Upper lobe of left lung (tissue), 6 donors: Measurements from ENCODE around the gene P2RX3. TPM values are rescaled to one million over a fixed set of nuclear protein-coding genes. Genes with fewer than 3 reads are reported as not detected.
"Not testable (repeated sequence)": the region's sequence is repeated elsewhere in the genome, so short reads cannot be mapped to it uniquely, and the experiment has no call there.

Experiments used
- ATAC-seq, 2 donors: fragments of 200-7000 bp; cut with Tn5 transposase; one replicate each; pipeline ENCODE4 v1.9.1; 2022; ENCODE audit warnings: mild to moderate bottlenecking in 2 of 2, moderate library complexity in 2 of 2; ENCODE audit not compliant: low FRiP score in 2 of 2
- DNase-seq, 2 donors: peaks; one replicate each; pipeline ENCODE4 v3.0.0-alpha.2; 2019 to 2020
- H3K27ac ChIP-seq, 4 donors: fragments of 200-600 bp; sonication (generic); one replicate each; pipeline ENCODE4 v1.5.1; 2016 to 2019
- H3K27me3 ChIP-seq, 4 donors: fragments of 200-600 bp; sonication (generic); one replicate each; pipeline ENCODE4 v1.5.1; 2017 to 2019
- H3K36me3 ChIP-seq, 4 donors: fragments of 200-600 bp; sonication (generic); one replicate each; pipeline ENCODE4 v1.5.1; 2016 to 2019
- H3K4me1 ChIP-seq, 4 donors: fragments of 200-600 bp; sonication (generic); one replicate each; pipeline ENCODE4 v1.5.1; 2018 to 2019
- H3K4me3 ChIP-seq, 4 donors: fragments of 200-600 bp; sonication (generic); one replicate each; pipeline ENCODE4 v1.5.1; 2017 to 2019; ENCODE audit warnings: mild to moderate bottlenecking in 2 of 4, moderate library complexity in 1 of 4
- H3K9me3 ChIP-seq, 4 donors: fragments of 200-600 bp; sonication (generic); one replicate each; pipeline ENCODE4 v1.5.1; 2018 to 2019
- EP300 ChIP-seq, 4 donors: sonication (generic); formaldehyde crosslinking; IDR thresholded peaks; one replicate each; pipeline ENCODE4 v1.5.1; 2017; ENCODE audit warnings: antibody characterized with exemption in 4 of 4, control low read depth in 2 of 4
- POLR2A ChIP-seq, 4 donors: fragments of 450-650 bp; IDR thresholded peaks; one replicate each; pipeline ENCODE4 v1.5.1; 2016 to 2017; ENCODE audit warnings: antibody characterized with exemption in 4 of 4, mild to moderate bottlenecking in 2 of 4
- POLR2AphosphoS5 ChIP-seq, 2 donors: sonication (generic); formaldehyde crosslinking; IDR thresholded peaks; one replicate each; pipeline ENCODE4 v1.5.1; 2017; ENCODE audit warnings: antibody characterized with exemption in 2 of 2
- WGBS, 2 donors: methylation state at CpG; one replicate each; pipeline ENCODE4 v1.1.5; 2017 to 2018; 5-methylcytosine and 5-hydroxymethylcytosine counted together
- total RNA-seq, 6 donors: library from RNA; depleted of rRNA in 4 of 6; stranded (reverse); fragments of >200 nt in 4 of 6; gene quantifications; one replicate each; pipeline versions ENCODE4 v1.1.0 to v1.2.1, GENCODE V29; 2016 to 2021
- TF ChIP-seq, protein P1 (sequence below), 6 experiments: fragments of 450-650 bp in 4 of 6; fragments of 200-600 bp in 2 of 6; sonication (generic) in 2 of 6; IDR thresholded peaks; one replicate each; pipeline ENCODE4 v1.5.1; 2016 to 2019; ENCODE audit warnings: antibody characterized with exemption in 6 of 6
- donor health status: DM: no; HTN: no; CAD: no; lungs with moderate emphysema.
- donor health status: DM: no; HTN: yes; CAD: no; lungs with severe emphysema.

Gene P2RX3
- total RNA-seq, 6 donors from 2014 or later, result not detected

DNA sequence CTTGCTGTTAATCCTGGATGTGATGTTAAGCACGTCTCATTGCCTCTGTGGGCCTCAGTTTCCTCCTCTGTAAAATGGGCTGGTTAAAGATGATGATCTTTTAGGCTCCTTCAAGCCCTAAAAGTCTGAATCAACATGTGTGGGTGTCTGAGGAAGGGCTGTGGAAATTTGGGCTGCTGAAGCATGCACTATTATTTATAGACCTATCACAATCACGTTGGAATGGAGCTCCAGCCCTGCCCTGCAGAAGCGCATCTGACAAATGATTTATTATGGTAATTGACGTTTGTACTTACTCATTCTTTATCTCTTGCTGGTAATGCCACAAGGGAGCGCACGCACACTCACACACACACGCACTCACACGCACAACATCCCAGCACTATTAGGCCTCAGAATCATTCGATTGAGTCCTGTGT lies 20.4 kb downstream of the P2RX3 start:
- Histone ChIP-seq H3K36me3 (no peaks in the 10 kb centered on the region), H3K9me3 (no peaks in the 10 kb centered on the region), H3K4me1 (peaks cover 0 to 6% (median 2%) of the 10 kb centered on the region in 4 donors), H3K4me3 (no peak overlapping the region), H3K27ac (no peak overlapping the region), H3K27me3 (no peaks in the 10 kb centered on the region)
- TF ChIP-seq, protein P1, sequence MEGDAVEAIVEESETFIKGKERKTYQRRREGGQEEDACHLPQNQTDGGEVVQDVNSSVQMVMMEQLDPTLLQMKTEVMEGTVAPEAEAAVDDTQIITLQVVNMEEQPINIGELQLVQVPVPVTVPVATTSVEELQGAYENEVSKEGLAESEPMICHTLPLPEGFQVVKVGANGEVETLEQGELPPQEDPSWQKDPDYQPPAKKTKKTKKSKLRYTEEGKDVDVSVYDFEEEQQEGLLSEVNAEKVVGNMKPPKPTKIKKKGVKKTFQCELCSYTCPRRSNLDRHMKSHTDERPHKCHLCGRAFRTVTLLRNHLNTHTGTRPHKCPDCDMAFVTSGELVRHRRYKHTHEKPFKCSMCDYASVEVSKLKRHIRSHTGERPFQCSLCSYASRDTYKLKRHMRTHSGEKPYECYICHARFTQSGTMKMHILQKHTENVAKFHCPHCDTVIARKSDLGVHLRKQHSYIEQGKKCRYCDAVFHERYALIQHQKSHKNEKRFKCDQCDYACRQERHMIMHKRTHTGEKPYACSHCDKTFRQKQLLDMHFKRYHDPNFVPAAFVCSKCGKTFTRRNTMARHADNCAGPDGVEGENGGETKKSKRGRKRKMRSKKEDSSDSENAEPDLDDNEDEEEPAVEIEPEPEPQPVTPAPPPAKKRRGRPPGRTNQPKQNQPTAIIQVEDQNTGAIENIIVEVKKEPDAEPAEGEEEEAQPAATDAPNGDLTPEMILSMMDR (IDR thresholded peaks at IDR 0.05), result no peak
- TF ChIP-seq POLR2AphosphoS5 (IDR thresholded peaks at IDR 0.05) (no peak), EP300 (IDR thresholded peaks at IDR 0.05) (no peak), POLR2A (IDR thresholded peaks at IDR 0.05) (no peak)
- DNase-seq (no peak), ATAC-seq (no peak)
- WGBS, 2 donors, result 79% methylated on average over 9 of the region's 9 CpGs

DNA sequence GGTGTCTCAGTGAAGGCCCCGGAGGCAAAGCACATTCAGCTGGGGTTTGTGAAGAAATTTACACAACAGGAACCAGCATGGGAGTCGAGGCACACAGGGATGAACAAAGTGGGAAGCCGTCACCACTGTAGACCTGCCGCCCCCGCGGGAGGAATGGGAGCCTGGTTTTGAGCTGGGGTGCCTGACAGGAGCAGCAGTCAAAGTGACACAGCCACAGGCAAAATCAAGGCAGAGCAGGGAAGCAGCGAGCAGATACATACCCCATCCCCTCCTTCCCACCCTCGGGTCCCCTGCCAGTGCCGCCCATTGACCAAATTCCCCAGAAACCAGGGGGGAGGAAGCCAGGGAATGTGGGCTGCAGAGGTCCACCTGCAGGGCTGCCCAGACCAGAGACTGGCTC lies 20.8 kb downstream of the P2RX3 start:
- Histone ChIP-seq H3K27me3 (no peaks in the 10 kb centered on the region), H3K9me3 (no peaks in the 10 kb centered on the region), H3K27ac (no peak overlapping the region), H3K4me1 (peaks cover 0 to 6% (median 2%) of the 10 kb centered on the region in 4 donors), H3K36me3 (no peaks in the 10 kb centered on the region), H3K4me3 (no peak overlapping the region)
- DNase-seq, result peak in 1 of 2 donors; percentile 38
- ATAC-seq, result no peak
- TF ChIP-seq EP300 (IDR thresholded peaks at IDR 0.05) (no peak), POLR2A (IDR thresholded peaks at IDR 0.05) (no peak)
- 76% methylated on average over 9 of the region's 9 CpGs; no CpG with 5 or more reads in 1 of the 2 donors for WGBS, 2 donors

DNA sequence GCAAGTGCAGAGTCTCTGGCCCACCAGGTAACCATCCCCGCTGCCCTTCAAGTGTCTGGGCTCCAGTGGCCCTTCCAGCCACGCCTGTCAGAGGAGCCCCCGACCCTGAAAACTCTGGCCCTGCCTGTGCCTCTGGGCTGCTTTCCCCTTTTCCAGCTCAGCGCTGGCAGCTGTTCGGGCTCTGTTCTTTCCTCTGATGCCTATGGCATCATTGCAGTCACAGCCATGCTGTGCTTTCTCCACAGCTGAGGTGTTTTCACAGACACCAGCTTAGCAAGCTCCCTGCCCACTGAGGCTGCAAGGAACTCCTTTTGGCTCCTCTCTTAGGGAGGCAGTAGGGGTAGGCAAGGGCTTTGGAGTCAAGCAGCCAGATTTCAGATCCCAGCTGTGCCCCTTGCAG lies 21.2 kb downstream of the P2RX3 start:
- Histone ChIP-seq H3K27ac (no peak overlapping the region), H3K4me3 (no peak overlapping the region), H3K36me3 (no peaks in the 10 kb centered on the region), H3K9me3 (no peaks in the 10 kb centered on the region), H3K4me1 (peaks cover 0 to 6% (median 2%) of the 10 kb centered on the region in 4 donors), H3K27me3 (no peaks in the 10 kb centered on the region)
- TF ChIP-seq POLR2A (IDR thresholded peaks at IDR 0.05) (no peak), EP300 (IDR thresholded peaks at IDR 0.05) (no peak), POLR2AphosphoS5 (IDR thresholded peaks at IDR 0.05) (no peak)
- TF ChIP-seq, protein P1 (IDR thresholded peaks at IDR 0.05), result no peak
- 86% methylated on average over 5 of the region's 5 CpGs; no CpG with 5 or more reads in 1 of the 2 donors for WGBS, 2 donors
- DNase-seq (no peak), ATAC-seq (no peak)

DNA sequence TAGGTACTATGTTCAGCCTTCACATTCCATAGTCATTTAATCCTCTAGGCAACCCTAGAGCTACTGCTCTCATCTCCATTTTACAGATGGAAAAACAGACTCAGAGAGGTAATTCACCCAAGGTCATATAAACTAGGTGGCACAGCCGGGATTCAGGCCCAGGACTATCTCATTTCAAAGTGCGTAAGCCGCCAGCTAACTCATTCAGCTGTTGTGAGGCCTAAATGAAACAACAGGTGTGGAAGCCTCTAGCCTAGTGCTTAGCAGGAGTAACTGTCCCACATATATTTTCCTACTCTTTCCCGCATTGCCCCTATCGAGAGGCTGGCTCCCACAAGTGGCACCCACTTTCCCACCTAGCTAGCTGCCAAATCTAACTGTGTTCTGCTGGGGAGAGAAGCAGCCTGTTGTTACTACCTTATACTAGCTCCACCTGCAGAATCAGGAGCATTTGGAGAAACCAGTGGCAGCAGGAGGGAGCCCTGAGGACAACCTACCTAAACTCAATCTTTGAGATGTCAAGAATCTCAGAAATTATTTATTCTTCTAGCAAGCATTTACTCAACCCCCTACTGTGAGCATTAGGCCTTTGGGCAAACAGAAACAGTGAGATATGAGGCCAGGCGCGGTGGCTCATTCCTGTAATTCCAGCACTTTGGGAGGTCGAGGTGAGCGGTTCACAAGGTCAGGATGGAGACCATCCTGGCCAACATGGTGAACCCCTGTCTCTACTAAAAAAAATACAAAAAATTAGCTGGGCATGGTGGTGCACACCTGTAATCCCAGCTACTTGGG lies 21.9 kb downstream of the P2RX3 start:
- H3K27ac ChIP-seq, result no peak overlapping the region
- peaks cover 0 to 6% (median 2%) of the 10 kb centered on the region in 4 donors for H3K4me1 ChIP-seq
- DNase-seq, result no peak
- TF ChIP-seq EP300 (IDR thresholded peaks at IDR 0.05), result no peak
- TF ChIP-seq POLR2AphosphoS5 (IDR thresholded peaks at IDR 0.05), result no peak
- TF ChIP-seq POLR2A (IDR thresholded peaks at IDR 0.05), result no peak
- H3K36me3 ChIP-seq, result no peaks in the 10 kb centered on the region
- H3K4me3 ChIP-seq, result no peak overlapping the region
- no peak for ATAC-seq
- 64 to 76% methylated on average over 9 of the region's 9 CpGs for WGBS, 2 donors
- no peaks in the 10 kb centered on the region for H3K27me3 ChIP-seq
- H3K9me3 ChIP-seq, result no peaks in the 10 kb centered on the region

DNA sequence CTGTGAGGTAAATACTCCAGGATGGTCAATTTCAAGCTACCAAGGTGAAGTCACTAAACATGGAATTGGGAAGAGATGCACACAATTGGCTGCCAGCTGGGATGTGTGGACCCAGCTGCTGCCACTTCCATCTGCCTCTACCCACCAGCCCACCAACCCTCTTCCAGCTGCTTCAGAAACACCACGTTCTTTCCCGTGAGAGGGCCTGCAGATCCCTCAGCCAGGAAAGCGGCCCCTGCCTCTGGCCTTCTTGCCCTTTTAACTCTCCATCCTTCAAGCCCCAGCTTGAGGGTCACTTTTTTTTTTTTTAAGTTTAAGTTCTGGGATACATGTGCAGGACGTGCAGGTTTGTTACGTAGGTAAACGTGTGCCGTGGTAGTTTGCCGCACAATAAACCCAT lies 22.8 kb downstream of the P2RX3 start:
- TF ChIP-seq, protein P1 (IDR thresholded peaks at IDR 0.05), result no peak
- TF ChIP-seq POLR2AphosphoS5 (IDR thresholded peaks at IDR 0.05) (no peak), EP300 (IDR thresholded peaks at IDR 0.05) (no peak), POLR2A (IDR thresholded peaks at IDR 0.05) (no peak)
- WGBS, 2 donors, result 88 to 95% methylated on average over 8 of the region's 8 CpGs
- Histone ChIP-seq H3K36me3 (no peaks in the 10 kb centered on the region), H3K27me3 (no peaks in the 10 kb centered on the region), H3K4me3 (no peak overlapping the region), H3K27ac (no peak overlapping the region), H3K4me1 (peaks cover 0 to 6% (median 2%) of the 10 kb centered on the region in 4 donors), H3K9me3 (no peaks in the 10 kb centered on the region)
- DNase-seq, result no peak
- no peak for ATAC-seq

DNA sequence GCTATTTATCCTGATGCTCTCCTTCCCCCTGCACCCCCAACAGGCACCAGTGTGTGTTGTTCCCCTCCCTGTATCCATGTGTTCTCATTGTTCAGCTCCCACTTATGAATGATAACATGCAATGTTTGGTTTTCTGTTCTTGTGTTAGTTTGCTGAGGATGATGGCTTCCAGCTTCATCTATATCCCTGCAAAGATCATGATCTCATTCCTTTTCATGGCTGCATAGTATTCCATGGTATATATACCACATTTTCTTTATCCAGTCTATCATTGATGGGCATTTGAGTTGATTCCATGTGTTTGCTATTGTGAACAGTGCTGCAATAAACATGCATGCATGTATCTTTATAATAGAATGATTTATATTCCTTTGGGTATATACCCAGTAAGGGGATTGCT lies 23.3 kb downstream of the P2RX3 start:
- not testable (repeated sequence) for H3K4me3 ChIP-seq, H3K4me1 ChIP-seq, DNase-seq, H3K27me3 ChIP-seq, H3K9me3 ChIP-seq, H3K27ac ChIP-seq, H3K36me3 ChIP-seq, ATAC-seq
